ENCODE results near the gene NLGN3. TPM values are rescaled to one million over a fixed set of nuclear protein-coding genes. Genes with fewer than 3 reads are reported as not detected.

Gene NLGN3
- polyA plus RNA-seq, 3 donors = 3.8 to 4.4 (median 3.9) TPM

GRCh38 chrX:71118032-71118984, 26.3 kb upstream of the NLGN3 start, which contains the start of gene MED12:
MED12 (plus strand) TSS chrX:71118596; CDS start chrX:71118755, 159 bp downstream.
- DNase-seq (ENCODE audit: low read depth in 3 of 3, low spot score in 2 of 3) = peak in 1 of 3 donors; percentile 75

- no peak for DNase-seq (ENCODE audit: low read depth in 3 of 3, low spot score in 2 of 3)
Measured at GRCh38 chrX:71118985-71119535, 25.6 kb upstream of the NLGN3 start.

GRCh38 chrX:71128166-71128833, 16.3 kb upstream of the NLGN3 start:
- DNase-seq (ENCODE audit: low read depth in 3 of 3, low spot score in 2 of 3) = no peak

- no peak for DNase-seq (ENCODE audit: low read depth in 3 of 3, low spot score in 2 of 3)
Measured at GRCh38 chrX:71128915-71129765, 15.5 kb upstream of the NLGN3 start.

GRCh38 chrX:71131510-71131909, 13.1 kb upstream of the NLGN3 start:
- DNase-seq (ENCODE audit: low read depth in 3 of 3, low spot score in 2 of 3) = no peak

DNA sequence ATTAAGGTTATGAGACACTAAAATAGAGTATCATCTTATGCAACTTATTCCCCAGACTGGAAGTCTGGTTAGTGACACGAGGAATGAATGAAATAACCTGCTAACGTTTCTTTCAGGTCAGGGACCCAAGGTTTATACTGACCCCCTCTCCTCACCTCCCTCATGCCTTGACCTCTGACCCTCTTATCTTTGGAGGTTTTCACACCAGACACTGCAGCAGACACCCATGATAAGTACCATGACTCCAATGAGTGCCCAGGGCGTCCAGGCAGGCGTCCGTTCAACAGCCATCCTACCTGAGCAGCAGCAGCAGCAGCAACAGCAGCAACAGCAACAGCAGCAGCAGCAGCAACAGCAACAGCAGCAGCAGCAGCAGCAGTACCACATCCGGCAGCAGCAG, 4.2 kb upstream of the NLGN3 start:
- no peak for DNase-seq (ENCODE audit: low read depth in 3 of 3, low spot score in 2 of 3)

GRCh38 chrX:71143508-71143907, 1.1 kb upstream of the NLGN3 start:
- DNase-seq (ENCODE audit: low read depth in 3 of 3, low spot score in 2 of 3) = no peak

DNA sequence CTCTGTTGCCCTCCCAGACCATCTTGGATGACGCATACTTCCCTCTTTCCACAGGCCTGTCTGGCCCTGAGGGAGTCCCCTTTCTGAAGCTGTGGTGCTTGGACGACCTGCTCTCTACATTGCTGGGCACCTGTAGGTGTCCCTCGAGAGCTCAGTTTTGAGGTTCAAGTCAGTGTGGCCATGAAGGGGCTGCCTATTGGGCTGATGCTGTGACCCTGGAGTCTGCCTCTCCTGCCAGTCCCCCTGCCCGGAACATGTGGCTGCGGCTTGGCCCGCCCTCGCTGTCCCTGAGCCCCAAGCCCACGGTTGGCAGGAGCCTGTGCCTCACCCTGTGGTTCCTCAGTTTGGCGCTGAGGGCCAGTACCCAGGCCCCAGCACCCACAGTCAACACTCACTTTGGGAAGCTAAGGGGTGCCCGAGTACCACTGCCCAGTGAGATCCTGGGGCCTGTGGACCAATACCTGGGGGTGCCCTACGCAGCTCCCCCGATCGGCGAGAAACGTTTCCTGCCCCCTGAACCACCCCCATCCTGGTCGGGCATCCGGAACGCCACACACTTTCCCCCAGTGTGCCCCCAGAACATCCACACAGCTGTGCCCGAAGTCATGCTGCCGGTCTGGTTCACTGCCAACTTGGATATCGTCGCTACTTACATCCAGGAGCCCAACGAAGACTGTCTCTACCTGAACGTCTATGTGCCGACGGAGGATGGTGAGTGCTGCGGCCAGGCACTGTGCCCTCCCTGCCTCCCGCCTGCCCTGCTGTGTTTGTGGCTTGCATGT, 3.0 kb downstream of the NLGN3 start:
- DNase-seq (ENCODE audit: low read depth in 3 of 3, low spot score in 2 of 3) = no peak

- no peak for DNase-seq (ENCODE audit: low read depth in 3 of 3, low spot score in 2 of 3)
Measured at GRCh38 chrX:71148278-71148663, 3.6 kb downstream of the NLGN3 start.

GRCh38 chrX:71151366-71151765, 6.7 kb downstream of the NLGN3 start:
- no peak for DNase-seq (ENCODE audit: low read depth in 3 of 3, low spot score in 2 of 3)

- no peak for DNase-seq (ENCODE audit: low read depth in 3 of 3, low spot score in 2 of 3)
Measured at GRCh38 chrX:71154196-71154595, 9.6 kb downstream of the NLGN3 start.

DNA sequence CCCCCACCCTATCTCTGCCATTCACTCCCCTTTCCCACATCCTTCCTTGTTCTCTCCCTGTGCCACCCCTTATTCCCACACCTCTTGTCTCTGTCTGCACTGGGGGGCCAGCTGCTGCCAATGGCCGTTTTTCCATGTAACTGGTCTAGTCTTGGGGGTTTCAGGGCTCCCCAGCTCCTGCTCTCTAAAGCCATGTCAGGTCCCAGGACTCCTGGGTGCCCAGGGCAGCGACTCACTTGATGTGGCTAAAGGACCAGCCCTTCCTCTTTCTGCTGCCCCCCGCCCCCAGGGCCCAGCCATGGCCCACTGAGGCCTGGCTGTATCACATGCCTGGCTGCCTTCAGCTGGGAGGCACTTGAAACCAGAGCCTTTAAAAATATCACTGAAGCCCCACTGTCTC, 10.0 kb downstream of the NLGN3 start:
- no peak for DNase-seq (ENCODE audit: low read depth in 3 of 3, low spot score in 2 of 3)

DNA sequence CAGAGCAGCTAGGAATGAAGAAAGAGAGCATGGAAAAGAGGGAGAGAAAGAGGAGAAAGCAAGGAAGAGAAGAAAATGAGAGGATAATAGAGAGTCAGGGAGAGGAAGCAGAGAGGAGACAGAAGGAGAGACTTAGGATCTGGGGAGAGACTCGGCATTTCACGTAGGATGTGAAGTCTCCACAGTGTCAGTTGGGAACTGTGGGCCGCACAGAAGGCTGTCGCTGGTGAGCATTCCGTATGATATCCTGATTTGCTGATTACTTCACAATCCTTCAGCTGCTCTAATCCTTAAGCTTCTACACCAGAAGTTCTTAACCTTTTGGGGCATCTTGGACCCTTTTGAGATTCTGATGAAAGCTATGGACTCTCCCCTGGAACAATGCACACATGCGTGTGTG, 14.0 kb downstream of the NLGN3 start:
- no peak for DNase-seq (ENCODE audit: low read depth in 3 of 3, low spot score in 2 of 3)

DNA sequence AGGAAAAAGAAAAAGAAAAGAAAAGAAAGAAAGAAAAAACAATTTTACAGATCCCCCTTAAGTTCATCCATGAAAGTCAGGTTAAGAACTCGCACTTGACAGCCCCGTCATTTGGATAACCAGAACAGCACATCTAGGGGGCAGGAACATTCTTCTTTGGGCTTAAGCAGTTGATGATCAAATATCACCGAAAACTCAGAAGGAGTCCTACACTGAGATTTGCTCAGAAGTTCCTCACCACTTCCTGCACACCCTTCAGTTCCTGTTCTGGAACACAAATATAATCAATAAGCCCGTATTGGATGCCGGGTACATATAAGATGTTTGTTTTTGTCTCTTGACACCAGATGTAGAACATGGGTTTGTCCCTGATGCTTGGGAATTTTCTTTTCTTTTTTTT, 14.7 kb downstream of the NLGN3 start:
- no peak for DNase-seq (ENCODE audit: low read depth in 3 of 3, low spot score in 2 of 3)

GRCh38 chrX:71160475-71160874, 15.8 kb downstream of the NLGN3 start:
- DNase-seq (ENCODE audit: low read depth in 3 of 3, low spot score in 2 of 3) = no peak

- no peak for DNase-seq (ENCODE audit: low read depth in 3 of 3, low spot score in 2 of 3)
Measured at GRCh38 chrX:71162981-71163380, 18.3 kb downstream of the NLGN3 start.

DNA sequence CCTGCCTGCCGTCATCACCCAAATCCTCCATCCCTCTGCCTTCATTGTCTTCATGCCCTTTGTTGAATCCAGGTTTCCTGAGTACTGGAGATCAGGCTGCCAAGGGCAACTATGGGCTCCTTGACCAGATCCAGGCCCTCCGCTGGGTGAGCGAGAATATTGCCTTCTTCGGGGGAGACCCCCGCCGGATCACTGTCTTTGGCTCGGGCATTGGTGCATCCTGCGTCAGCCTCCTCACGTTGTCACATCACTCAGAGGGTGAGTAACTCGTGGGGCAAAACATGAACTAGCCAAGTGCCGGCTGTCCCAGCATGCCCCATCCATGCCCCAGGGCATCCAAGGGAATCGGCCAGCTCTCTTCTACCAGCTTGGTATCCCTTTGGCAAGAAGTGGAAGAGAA, 19.4 kb downstream of the NLGN3 start:
- DNase-seq (ENCODE audit: low read depth in 3 of 3, low spot score in 2 of 3) = no peak

- DNase-seq (ENCODE audit: low read depth in 3 of 3, low spot score in 2 of 3) = no peak
Measured at GRCh38 chrX:71166461-71166860, 21.8 kb downstream of the NLGN3 start.

DNA sequence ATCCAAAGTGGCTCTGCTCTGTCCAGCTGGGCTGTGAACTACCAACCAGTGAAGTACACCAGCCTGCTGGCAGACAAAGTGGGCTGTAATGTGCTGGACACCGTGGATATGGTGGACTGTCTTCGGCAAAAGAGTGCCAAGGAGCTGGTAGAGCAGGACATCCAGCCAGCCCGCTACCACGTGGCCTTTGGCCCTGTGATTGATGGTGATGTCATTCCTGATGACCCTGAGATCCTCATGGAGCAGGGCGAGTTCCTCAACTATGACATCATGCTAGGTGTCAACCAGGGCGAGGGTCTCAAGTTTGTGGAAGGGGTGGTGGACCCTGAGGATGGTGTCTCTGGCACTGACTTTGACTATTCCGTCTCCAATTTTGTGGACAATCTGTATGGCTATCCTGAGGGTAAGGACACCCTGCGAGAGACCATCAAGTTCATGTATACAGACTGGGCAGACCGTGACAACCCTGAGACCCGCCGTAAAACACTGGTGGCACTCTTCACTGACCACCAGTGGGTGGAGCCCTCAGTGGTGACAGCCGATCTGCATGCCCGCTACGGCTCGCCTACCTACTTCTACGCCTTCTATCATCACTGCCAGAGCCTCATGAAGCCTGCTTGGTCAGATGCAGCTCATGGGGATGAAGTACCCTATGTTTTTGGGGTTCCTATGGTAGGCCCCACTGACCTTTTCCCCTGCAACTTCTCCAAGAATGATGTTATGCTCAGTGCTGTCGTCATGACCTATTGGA, 22.6 kb downstream of the NLGN3 start:
- DNase-seq (ENCODE audit: low read depth in 3 of 3, low spot score in 2 of 3) = no peak
